ENCODE results near the gene FAM174C.

FAM174C gene

GRCh38 chr19:1284979-1285736, 9.8 kb downstream of the FAM174C start:
- no peak for DNase-seq (ENCODE audit: low read depth in 1 of 2, low spot score in 1 of 2)

- DNase-seq (ENCODE audit: low read depth in 1 of 2, low spot score in 1 of 2) = no peak
These were observed 10.5 kb downstream of the FAM174C start, which contains the start of gene EFNA2 for GRCh38 chr19:1285737-1286360. Gene EFNA2 (plus strand): TSS chr19:1285873. CDS start chr19:1286169, 296 bp downstream.

- DNase-seq (ENCODE audit: low read depth in 1 of 2, low spot score in 1 of 2) = no peak
These were observed 11.4 kb downstream of the FAM174C start for GRCh38 chr19:1286487-1287353.

GRCh38 chr19:1287354-1288225, 12.3 kb downstream of the FAM174C start:
- no peak for DNase-seq (ENCODE audit: low read depth in 1 of 2, low spot score in 1 of 2)

- no peak for DNase-seq (ENCODE audit: low read depth in 1 of 2, low spot score in 1 of 2)
These were observed 12.9 kb downstream of the FAM174C start for GRCh38 chr19:1288226-1288612.

GRCh38 chr19:1288833-1289685, 13.7 kb downstream of the FAM174C start:
- no peak for DNase-seq (ENCODE audit: low read depth in 1 of 2, low spot score in 1 of 2)

- no peak for DNase-seq (ENCODE audit: low read depth in 1 of 2, low spot score in 1 of 2)
These were observed 14.3 kb downstream of the FAM174C start for GRCh38 chr19:1289686-1290025.

GRCh38 chr19:1290196-1290702, 14.9 kb downstream of the FAM174C start:
- DNase-seq (ENCODE audit: low read depth in 1 of 2, low spot score in 1 of 2) = no peak

- DNase-seq (ENCODE audit: low read depth in 1 of 2, low spot score in 1 of 2) = no peak
These were observed 15.6 kb downstream of the FAM174C start for GRCh38 chr19:1290703-1291651.

GRCh38 chr19:1291761-1292418, 16.6 kb downstream of the FAM174C start:
- DNase-seq (ENCODE audit: low read depth in 1 of 2, low spot score in 1 of 2) = no peak

- no peak for DNase-seq (ENCODE audit: low read depth in 1 of 2, low spot score in 1 of 2)
These were observed 17.3 kb downstream of the FAM174C start for GRCh38 chr19:1292419-1293151.

GRCh38 chr19:1293782-1294604, 18.7 kb downstream of the FAM174C start:
- DNase-seq (ENCODE audit: low read depth in 1 of 2, low spot score in 1 of 2) = no peak

GRCh38 chr19:1294688-1295087, 19.4 kb downstream of the FAM174C start:
- DNase-seq (ENCODE audit: low read depth in 1 of 2, low spot score in 1 of 2) = no peak

- DNase-seq (ENCODE audit: low read depth in 1 of 2, low spot score in 1 of 2) = no peak
These were observed 20.1 kb downstream of the FAM174C start for GRCh38 chr19:1295169-1296012.

- DNase-seq (ENCODE audit: low read depth in 1 of 2, low spot score in 1 of 2) = no peak
These were observed 20.7 kb downstream of the FAM174C start for GRCh38 chr19:1296078-1296477.

Data from activated CD4-positive, alpha-beta T cell treated with anti-CD3 and anti-CD28 coated beads, Interleukin-2, amount 50 U/mL, for 24 hours (primary cell).